GM10248 (cell line): ENCODE measurements around the gene MCMBP.

Experiments used
- CTCF ChIA-PET: fragments of 300-600 bp; sonication (Branson Sonifier 250); formaldehyde crosslinking; extraction: SDS; loops from one replicate; lab custom pipeline; 2021; ENCODE audit warnings: antibody characterized with exemption; lab: Yijun Ruan, JAX
- POLR2A ChIA-PET: fragments of 350-650 bp; sonication (Branson Sonifier 250); formaldehyde crosslinking; extraction: SDS; loops from one replicate; lab custom pipeline; 2020; ENCODE audit warnings: antibody characterized with exemption; lab: Yijun Ruan, JAX
- DNase-seq: peaks from one replicate; pipeline ENCODE4 v3.0.0; 2012; ENCODE audit errors: extremely low spot score
- TF ChIP-seq, protein P1 (sequence below): IDR thresholded peaks from 2 replicates; pipeline ENCODE4 v1.5.1; 2012; ENCODE audit warnings: mild to moderate bottlenecking, low read depth; ENCODE audit errors: extremely low read depth, missing control alignments, control extremely low read depth

MCMBP gene

GRCh38 chr10:119781498-119781897 lies 91.1 kb downstream of the MCMBP start:
- no peak for DNase-seq
- POLR2A ChIA-PET, result interaction anchor here (0.6 kb wide), 1 partner anchor 76 kb away, joined by 4 read pairs; no protein-coding TSS in a partner anchor
- TF ChIP-seq, protein P1, sequence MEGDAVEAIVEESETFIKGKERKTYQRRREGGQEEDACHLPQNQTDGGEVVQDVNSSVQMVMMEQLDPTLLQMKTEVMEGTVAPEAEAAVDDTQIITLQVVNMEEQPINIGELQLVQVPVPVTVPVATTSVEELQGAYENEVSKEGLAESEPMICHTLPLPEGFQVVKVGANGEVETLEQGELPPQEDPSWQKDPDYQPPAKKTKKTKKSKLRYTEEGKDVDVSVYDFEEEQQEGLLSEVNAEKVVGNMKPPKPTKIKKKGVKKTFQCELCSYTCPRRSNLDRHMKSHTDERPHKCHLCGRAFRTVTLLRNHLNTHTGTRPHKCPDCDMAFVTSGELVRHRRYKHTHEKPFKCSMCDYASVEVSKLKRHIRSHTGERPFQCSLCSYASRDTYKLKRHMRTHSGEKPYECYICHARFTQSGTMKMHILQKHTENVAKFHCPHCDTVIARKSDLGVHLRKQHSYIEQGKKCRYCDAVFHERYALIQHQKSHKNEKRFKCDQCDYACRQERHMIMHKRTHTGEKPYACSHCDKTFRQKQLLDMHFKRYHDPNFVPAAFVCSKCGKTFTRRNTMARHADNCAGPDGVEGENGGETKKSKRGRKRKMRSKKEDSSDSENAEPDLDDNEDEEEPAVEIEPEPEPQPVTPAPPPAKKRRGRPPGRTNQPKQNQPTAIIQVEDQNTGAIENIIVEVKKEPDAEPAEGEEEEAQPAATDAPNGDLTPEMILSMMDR, result no peak
- CTCF ChIA-PET, result interaction anchor here (1.3 to 2.0 kb wide), 4 partner anchors 9 to 98 kb away, joined by 3 to 5 read pairs (median 4); no protein-coding TSS in a partner anchor

GRCh38 chr10:119780879-119781480 lies 91.7 kb downstream of the MCMBP start:
- TF ChIP-seq, protein P1, result no peak
- ChIA-PET POLR2A (interaction anchor here (0.6 kb wide), 1 partner anchor 75 kb away, joined by 4 read pairs; no protein-coding TSS in a partner anchor), CTCF (interaction anchor here (1.3 to 1.5 kb wide), 3 partner anchors 9 to 31 kb away, joined by 3 to 5 read pairs (median 3); no protein-coding TSS in a partner anchor)
- DNase-seq, result no peak
